ENCODE data around the gene PDCD2. TPM values are rescaled to one million over a fixed set of nuclear protein-coding genes. Genes with fewer than 3 reads are reported as not detected.
A peak's percentile ranks its signal among the peaks of the same experiment; 100 is the strongest.

The PDCD2 gene
- total and polyA plus RNA-seq, 9 of the 15 experiments (the other 6 are each of a cell fraction or from before 2014, with no cell fraction given) = 67.3 to 430 (median 318) TPM

DNA sequence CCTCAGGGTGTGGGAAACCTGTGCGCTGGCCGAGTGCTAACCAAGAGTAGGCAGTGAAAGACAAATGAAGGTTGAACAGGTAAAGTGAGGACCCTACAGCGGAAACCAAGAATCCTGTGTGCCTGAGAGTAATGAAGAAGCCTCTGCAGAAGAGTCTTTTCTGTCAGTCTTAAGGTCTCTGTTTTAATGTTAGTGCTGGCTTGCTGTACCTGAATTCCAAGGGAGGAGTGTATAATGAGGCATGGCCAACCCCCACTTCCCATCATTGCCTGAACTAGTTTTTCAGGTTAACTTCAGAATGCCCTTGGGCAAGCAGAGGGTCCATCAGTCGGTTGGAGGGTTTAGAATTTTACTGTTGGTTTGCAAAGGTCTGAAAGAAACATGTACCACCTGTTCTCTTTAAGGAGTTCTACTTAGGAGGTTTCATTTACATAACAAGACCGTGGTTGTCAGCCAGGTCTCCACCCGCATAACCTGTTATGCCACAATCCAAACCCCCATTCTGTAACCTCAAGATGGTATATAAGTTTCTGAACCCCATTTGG lies 589 bp upstream of the PDCD2 start (continued):
- TF ChIP-seq, protein P1, sequence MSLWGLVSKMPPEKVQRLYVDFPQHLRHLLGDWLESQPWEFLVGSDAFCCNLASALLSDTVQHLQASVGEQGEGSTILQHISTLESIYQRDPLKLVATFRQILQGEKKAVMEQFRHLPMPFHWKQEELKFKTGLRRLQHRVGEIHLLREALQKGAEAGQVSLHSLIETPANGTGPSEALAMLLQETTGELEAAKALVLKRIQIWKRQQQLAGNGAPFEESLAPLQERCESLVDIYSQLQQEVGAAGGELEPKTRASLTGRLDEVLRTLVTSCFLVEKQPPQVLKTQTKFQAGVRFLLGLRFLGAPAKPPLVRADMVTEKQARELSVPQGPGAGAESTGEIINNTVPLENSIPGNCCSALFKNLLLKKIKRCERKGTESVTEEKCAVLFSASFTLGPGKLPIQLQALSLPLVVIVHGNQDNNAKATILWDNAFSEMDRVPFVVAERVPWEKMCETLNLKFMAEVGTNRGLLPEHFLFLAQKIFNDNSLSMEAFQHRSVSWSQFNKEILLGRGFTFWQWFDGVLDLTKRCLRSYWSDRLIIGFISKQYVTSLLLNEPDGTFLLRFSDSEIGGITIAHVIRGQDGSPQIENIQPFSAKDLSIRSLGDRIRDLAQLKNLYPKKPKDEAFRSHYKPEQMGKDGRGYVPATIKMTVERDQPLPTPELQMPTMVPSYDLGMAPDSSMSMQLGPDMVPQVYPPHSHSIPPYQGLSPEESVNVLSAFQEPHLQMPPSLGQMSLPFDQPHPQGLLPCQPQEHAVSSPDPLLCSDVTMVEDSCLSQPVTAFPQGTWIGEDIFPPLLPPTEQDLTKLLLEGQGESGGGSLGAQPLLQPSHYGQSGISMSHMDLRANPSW (CRISPR knock-in tag; IDR thresholded peaks at IDR 0.05) = 0 out of 2 replicates have a peak, but pooled peaks have one; percentile 55
- TF ChIP-seq MECOM (CRISPR knock-in tag; IDR thresholded peaks at IDR 0.05) = no peak; the same call in 1 of the 2 replicates
- TF ChIP-seq FOXK1 (CRISPR knock-in tag; IDR thresholded peaks at IDR 0.05; ENCODE audit: borderline replicate concordance) = peak; percentile 19; the same call in 1 of the 2 replicates
- no peak for TF ChIP-seq PHB (CRISPR knock-in tag; IDR thresholded peaks at IDR 0.05)
- TF ChIP-seq EP400 (IDR thresholded peaks at IDR 0.05) = no peak; the same call in 1 of the 2 replicates
- TF ChIP-seq, protein P2, sequence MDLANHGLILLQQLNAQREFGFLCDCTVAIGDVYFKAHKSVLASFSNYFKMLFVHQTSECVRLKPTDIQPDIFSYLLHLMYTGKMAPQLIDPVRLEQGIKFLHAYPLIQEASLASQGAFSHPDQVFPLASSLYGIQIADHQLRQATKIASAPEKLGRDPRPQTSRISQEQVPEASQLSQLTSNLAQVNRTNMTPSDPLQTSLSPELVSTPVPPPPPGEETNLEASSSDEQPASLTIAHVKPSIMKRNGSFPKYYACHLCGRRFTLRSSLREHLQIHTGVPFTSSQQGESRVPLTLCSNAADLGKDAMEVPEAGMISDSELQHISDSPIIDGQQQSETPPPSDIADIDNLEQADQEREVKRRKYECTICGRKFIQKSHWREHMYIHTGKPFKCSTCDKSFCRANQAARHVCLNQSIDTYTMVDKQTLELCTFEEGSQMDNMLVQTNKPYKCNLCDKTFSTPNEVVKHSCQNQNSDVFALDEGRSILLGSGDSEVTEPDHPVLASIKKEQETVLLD (IDR thresholded peaks at IDR 0.05) = no peak
- TF ChIP-seq ZNF766 (CRISPR knock-in tag; conservative IDR thresholded peaks at IDR 0.05) = peak; percentile 37; the same call in 1 of the 2 replicates
- TF ChIP-seq HDAC2 (IDR thresholded peaks at IDR 0.05) = 0 out of 2 replicates have a peak, but pooled peaks have one; percentile 40
- TF ChIP-seq, protein P3, sequence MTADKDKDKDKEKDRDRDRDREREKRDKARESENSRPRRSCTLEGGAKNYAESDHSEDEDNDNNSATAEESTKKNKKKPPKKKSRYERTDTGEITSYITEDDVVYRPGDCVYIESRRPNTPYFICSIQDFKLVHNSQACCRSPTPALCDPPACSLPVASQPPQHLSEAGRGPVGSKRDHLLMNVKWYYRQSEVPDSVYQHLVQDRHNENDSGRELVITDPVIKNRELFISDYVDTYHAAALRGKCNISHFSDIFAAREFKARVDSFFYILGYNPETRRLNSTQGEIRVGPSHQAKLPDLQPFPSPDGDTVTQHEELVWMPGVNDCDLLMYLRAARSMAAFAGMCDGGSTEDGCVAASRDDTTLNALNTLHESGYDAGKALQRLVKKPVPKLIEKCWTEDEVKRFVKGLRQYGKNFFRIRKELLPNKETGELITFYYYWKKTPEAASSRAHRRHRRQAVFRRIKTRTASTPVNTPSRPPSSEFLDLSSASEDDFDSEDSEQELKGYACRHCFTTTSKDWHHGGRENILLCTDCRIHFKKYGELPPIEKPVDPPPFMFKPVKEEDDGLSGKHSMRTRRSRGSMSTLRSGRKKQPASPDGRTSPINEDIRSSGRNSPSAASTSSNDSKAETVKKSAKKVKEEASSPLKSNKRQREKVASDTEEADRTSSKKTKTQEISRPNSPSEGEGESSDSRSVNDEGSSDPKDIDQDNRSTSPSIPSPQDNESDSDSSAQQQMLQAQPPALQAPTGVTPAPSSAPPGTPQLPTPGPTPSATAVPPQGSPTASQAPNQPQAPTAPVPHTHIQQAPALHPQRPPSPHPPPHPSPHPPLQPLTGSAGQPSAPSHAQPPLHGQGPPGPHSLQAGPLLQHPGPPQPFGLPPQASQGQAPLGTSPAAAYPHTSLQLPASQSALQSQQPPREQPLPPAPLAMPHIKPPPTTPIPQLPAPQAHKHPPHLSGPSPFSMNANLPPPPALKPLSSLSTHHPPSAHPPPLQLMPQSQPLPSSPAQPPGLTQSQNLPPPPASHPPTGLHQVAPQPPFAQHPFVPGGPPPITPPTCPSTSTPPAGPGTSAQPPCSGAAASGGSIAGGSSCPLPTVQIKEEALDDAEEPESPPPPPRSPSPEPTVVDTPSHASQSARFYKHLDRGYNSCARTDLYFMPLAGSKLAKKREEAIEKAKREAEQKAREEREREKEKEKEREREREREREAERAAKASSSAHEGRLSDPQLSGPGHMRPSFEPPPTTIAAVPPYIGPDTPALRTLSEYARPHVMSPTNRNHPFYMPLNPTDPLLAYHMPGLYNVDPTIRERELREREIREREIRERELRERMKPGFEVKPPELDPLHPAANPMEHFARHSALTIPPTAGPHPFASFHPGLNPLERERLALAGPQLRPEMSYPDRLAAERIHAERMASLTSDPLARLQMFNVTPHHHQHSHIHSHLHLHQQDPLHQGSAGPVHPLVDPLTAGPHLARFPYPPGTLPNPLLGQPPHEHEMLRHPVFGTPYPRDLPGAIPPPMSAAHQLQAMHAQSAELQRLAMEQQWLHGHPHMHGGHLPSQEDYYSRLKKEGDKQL (CRISPR knock-in tag; IDR thresholded peaks at IDR 0.05; ENCODE audit: borderline replicate concordance) = no peak
- TF ChIP-seq ESRRA (IDR thresholded peaks at IDR 0.05; ENCODE audit: borderline replicate concordance, low read depth) = 0 out of 2 replicates have a peak, but pooled peaks have one; percentile 5

Data from K562 (cell line).